H1 (cell line): ENCODE data around the gene HBS1L. TPM values are rescaled to one million over a fixed set of nuclear protein-coding genes. Genes with fewer than 3 reads are reported as not detected.
A peak's percentile ranks its signal among the peaks of the same experiment; 100 is the strongest.

Experiments used
- CTCF ChIA-PET: fragments of 300-600 bp; sonication (Branson Sonifier 250); formaldehyde crosslinking; loops from one replicate; lab custom pipeline; 2021; ENCODE audit not compliant: partially characterized antibody; lab: Charles Lee
- POLR2A ChIA-PET: fragments of 300-600 bp; sonication (Branson Sonifier 250); formaldehyde crosslinking; loops from one replicate; lab custom pipeline; 2021; ENCODE audit warnings: inconsistent platforms; ENCODE audit not compliant: partially characterized antibody; lab: Charles Lee
- DNase-seq, 2 experiments: peaks; one replicate each; pipeline versions ENCODE4 v3.0.0 to v3.0.0-alpha.2; 2010 to 2022; ENCODE audit warnings: low spot score in 2 of 2, low read depth in 1 of 2, mixed read lengths in 1 of 2
- FAIRE-seq: peaks from 2 replicates; lab custom pipeline; 2011; peaks lifted over from hg19 to GRCh38; lab: Jason Lieb, UNC
- H2AFZ ChIP-seq: 2 replicates; pipeline ENCODE4 v1.8.1; 2012; ENCODE audit warnings: low read length, inconsistent platforms
- H2AK5ac ChIP-seq: 2 replicates; pipeline ENCODE4 v1.6.1; 2013; ENCODE audit warnings: low read depth, low read length
- H2BK120ac ChIP-seq: replicated peaks from 2 replicates; pipeline ENCODE3; 2013; ENCODE audit warnings: low read depth, low read length, inconsistent platforms
- H2BK12ac ChIP-seq: 2 replicates; pipeline ENCODE4 v1.6.1; 2013; ENCODE audit warnings: low read depth, low read length
- H2BK15ac ChIP-seq: 2 replicates; pipeline ENCODE4 v1.6.1; 2013; ENCODE audit warnings: low read length
- H2BK20ac ChIP-seq: 2 replicates; pipeline ENCODE4 v1.6.1; 2013; ENCODE audit warnings: low read length
- H2BK5ac ChIP-seq: 2 replicates; pipeline ENCODE4 v1.6.1; 2013; ENCODE audit warnings: low read depth, low read length
- H3K14ac ChIP-seq: 2 replicates; pipeline ENCODE4 v1.6.1; 2013; ENCODE audit warnings: inconsistent platforms; ENCODE audit not compliant: insufficient read length
- H3K18ac ChIP-seq: 2 replicates; pipeline ENCODE4 v1.6.1; 2013; ENCODE audit warnings: low read length; ENCODE audit errors: extremely low read depth
- H3K23ac ChIP-seq: 2 replicates; pipeline ENCODE4 v1.6.1; 2013; ENCODE audit warnings: inconsistent platforms; ENCODE audit not compliant: insufficient read length
- H3K23me2 ChIP-seq: 2 replicates; pipeline ENCODE4 v1.6.1; 2013; ENCODE audit warnings: low read depth, low read length
- H3K27ac ChIP-seq: 2 replicates; pipeline ENCODE4 v1.6.1; 2011; ENCODE audit warnings: low read depth, low read length, inconsistent platforms
- H3K27me3 ChIP-seq, 4 experiments: replicated peaks in 1 of 4; 1 replicate in 1 of 4; 2 replicates in 3 of 4; pipeline versions ENCODE4 v1.6.1 to v1.8.1; 2011 to 2013; ENCODE audit warnings: low read length in 3 of 4, mild to moderate bottlenecking in 3 of 4, inconsistent platforms in 2 of 4, mixed read lengths in 2 of 4, moderate library complexity in 1 of 4; ENCODE audit not compliant: control insufficient read depth in 3 of 4, insufficient read depth in 3 of 4; ENCODE audit errors: extremely low read depth in 1 of 4
- H3K36me3 ChIP-seq, 4 experiments: 2 replicates each; pipeline versions ENCODE4 v1.6.1 to v1.8.1; 2011 to 2013; ENCODE audit warnings: mild to moderate bottlenecking in 4 of 4, low read length in 3 of 4, moderate library complexity in 2 of 4, control low read depth in 1 of 4, inconsistent platforms in 1 of 4; ENCODE audit not compliant: insufficient read depth in 4 of 4, control insufficient read depth in 2 of 4
- H3K4ac ChIP-seq: replicated peaks from 2 replicates; pipeline ENCODE3; 2013; ENCODE audit warnings: low read length, low read depth, mixed read lengths, inconsistent platforms; ENCODE audit not compliant: insufficient read length
- H3K4me1 ChIP-seq, 4 experiments: replicated peaks in 1 of 4; 1 replicate in 1 of 4; 2 replicates in 3 of 4; pipeline versions ENCODE4 v1.6.1 to v1.8.1; 2011 to 2013; ENCODE audit warnings: low read length in 3 of 4, inconsistent platforms in 2 of 4, mixed read lengths in 1 of 4; ENCODE audit not compliant: insufficient read depth in 4 of 4, control insufficient read depth in 3 of 4
- H3K4me2 ChIP-seq, 2 experiments: 2 replicates each; pipeline versions ENCODE4 v1.6.1 to v1.8.1; 2011 to 2013; ENCODE audit warnings: low read depth in 2 of 2, low read length in 2 of 2, control low read depth in 1 of 2, inconsistent platforms in 1 of 2, mild to moderate bottlenecking in 1 of 2; ENCODE audit not compliant: insufficient read depth in 1 of 2
- H3K4me3 ChIP-seq, 4 experiments: fragments of 200-600, 300-600 bp in 1 of 4; sonication (generic), shearing (Covaris generic), sonication (Bioruptor Twin) in 1 of 4; 2 replicates each; pipeline versions ENCODE4 v1.5.1 to v1.8.1; 2011 to 2016; ENCODE audit warnings: low read length in 4 of 4, low read depth in 3 of 4, control low read depth in 2 of 4, inconsistent platforms in 2 of 4, mild to moderate bottlenecking in 2 of 4, mixed read lengths in 1 of 4, moderate library complexity in 1 of 4; ENCODE audit not compliant: insufficient read depth in 2 of 4; ENCODE audit errors: extremely low read depth in 1 of 4
- H3K56ac ChIP-seq: replicated peaks from 2 replicates; pipeline ENCODE3; 2013; ENCODE audit warnings: low read depth, mild to moderate bottlenecking, mixed read lengths, low read length, inconsistent platforms; ENCODE audit not compliant: insufficient read length
- H3K79me1 ChIP-seq: 2 replicates; pipeline ENCODE4 v1.6.1; 2013; ENCODE audit warnings: low read depth, low read length, control low read depth
- H3K79me2 ChIP-seq, 2 experiments: 2 replicates each; pipeline versions ENCODE4 v1.6.1 to v1.8.1; 2012 to 2013; ENCODE audit warnings: low read length in 2 of 2, mild to moderate bottlenecking in 2 of 2, inconsistent platforms in 1 of 2; ENCODE audit not compliant: insufficient read depth in 2 of 2, control insufficient read depth in 1 of 2
- H3K9ac ChIP-seq, 4 experiments: replicated peaks in 1 of 4; 1 replicate in 1 of 4; 2 replicates in 3 of 4; pipeline versions ENCODE4 v1.6.1 to v1.8.1; 2011 to 2013; ENCODE audit warnings: low read depth in 3 of 4, low read length in 3 of 4, control low read depth in 2 of 4, mild to moderate bottlenecking in 2 of 4, moderate library complexity in 2 of 4, inconsistent platforms in 1 of 4; ENCODE audit errors: extremely low read depth in 1 of 4
- H3K9me3 ChIP-seq, 2 experiments: 2 replicates each; pipeline versions ENCODE4 v1.6.1 to v1.8.1; 2012 to 2013; ENCODE audit warnings: mild to moderate bottlenecking in 2 of 2, moderate library complexity in 2 of 2, control low read depth in 1 of 2, inconsistent platforms in 1 of 2, low read depth in 1 of 2, low read length in 1 of 2, mixed read lengths in 1 of 2; ENCODE audit not compliant: insufficient read depth in 2 of 2
- H4K20me1 ChIP-seq, 2 experiments: replicated peaks in 1 of 2; 2 replicates each; pipeline versions ENCODE3 to v1.8.1; 2011 to 2013; ENCODE audit warnings: inconsistent platforms in 2 of 2, low read length in 2 of 2, mild to moderate bottlenecking in 1 of 2; ENCODE audit not compliant: insufficient read depth in 2 of 2, control insufficient read depth in 1 of 2
- H4K5ac ChIP-seq: 2 replicates; pipeline ENCODE4 v1.6.1; 2013; ENCODE audit warnings: low read length, low read depth, mixed read lengths, inconsistent platforms; ENCODE audit not compliant: insufficient read length
- H4K8ac ChIP-seq: 2 replicates; pipeline ENCODE4 v1.8.0; 2013; ENCODE audit warnings: mild to moderate bottlenecking, moderate library complexity, low read length, inconsistent platforms; ENCODE audit not compliant: insufficient read depth; ENCODE audit errors: extremely low read depth
- H4K91ac ChIP-seq: replicated peaks from 2 replicates; pipeline ENCODE3; 2013; ENCODE audit warnings: low read length, mixed read lengths, inconsistent platforms; ENCODE audit not compliant: insufficient read length
- CTCF ChIP-seq, 3 experiments: IDR thresholded peaks; 1 replicate in 2 of 3; 2 replicates in 1 of 3; pipeline versions ENCODE4 v1.5.1 to v1.6.1; 2011; ENCODE audit warnings: low read length in 3 of 3, mild to moderate bottlenecking in 3 of 3, inconsistent platforms in 2 of 3, low read depth in 1 of 3, moderate library complexity in 1 of 3; ENCODE audit not compliant: insufficient read depth in 1 of 3; ENCODE audit errors: control extremely low read depth in 1 of 3
- RAD21 ChIP-seq, 2 experiments: IDR thresholded peaks in 1 of 2; conservative IDR thresholded peaks in 1 of 2; 2 replicates each; pipeline ENCODE4 v1.6.1; 2011; ENCODE audit warnings: low read depth in 2 of 2, low read length in 2 of 2, improper control_type of control experiment in 1 of 2, inconsistent platforms in 1 of 2, mild to moderate bottlenecking in 1 of 2, moderate library complexity in 1 of 2
- RBBP5 ChIP-seq: IDR thresholded peaks from 2 replicates; pipeline ENCODE4 v1.7.1; 2012; ENCODE audit warnings: low read depth, mild to moderate bottlenecking, inconsistent platforms, low read length, moderate library complexity, borderline replicate concordance
- SRF ChIP-seq: IDR thresholded peaks from 2 replicates; pipeline ENCODE4 v1.6.1; 2011; ENCODE audit warnings: mild to moderate bottlenecking, low read depth, low read length, moderate library complexity
- WGBS, 2 experiments: shearing (Covaris generic) in 1 of 2; methylation state at CpG; one replicate each; pipeline versions ENCODE4 v1.1.6 to v1.1.7; 2013 to 2015; ENCODE audit warnings: low lambda C conversion rate in 2 of 2, mixed read lengths in 2 of 2, inconsistent platforms in 1 of 2, low coverage in 1 of 2, missing lambda C conversion rate in 1 of 2; ENCODE audit not compliant: insufficient replicate concordance in 2 of 2, insufficient coverage in 1 of 2, insufficient read length in 1 of 2; ENCODE audit errors: extremely low coverage in 1 of 2, missing lambda C conversion rate in 1 of 2; 5-methylcytosine and 5-hydroxymethylcytosine counted together
- polyA plus RNA-seq, 7 experiments: library from polyadenylated mRNA; depleted of rRNA in 3 of 7; stranded (reverse) in 5 of 7; unstranded in 2 of 7; fragments of >200 nt in 5 of 7; fragments of 200-250 nt in 2 of 7; gene quantifications; 1 replicate in 5 of 7; 2 replicates in 1 of 7; 4 replicates in 1 of 7; pipeline versions ENCODE4 v1.2.1 to v1.2.3, GENCODE V29; 2011 to 2013; ENCODE audit warnings: missing spikeins in 2 of 7, mixed read lengths in 2 of 7
- total RNA-seq: library from RNA; stranded (reverse); fragmentation: NEBNext Ultra II Directional; extraction: Animal tissue kit (Norgen Biotek cat#: 25700); gene quantifications from 2 replicates; pipeline ENCODE4 v1.2.1, GENCODE V29; 2021

HBS1L gene
- total and polyA plus RNA-seq, 2 of the 8 experiments (the other 6 are each of a cell fraction or from before 2014, with no cell fraction given) = 28.1 to 97.1 TPM

DNA sequence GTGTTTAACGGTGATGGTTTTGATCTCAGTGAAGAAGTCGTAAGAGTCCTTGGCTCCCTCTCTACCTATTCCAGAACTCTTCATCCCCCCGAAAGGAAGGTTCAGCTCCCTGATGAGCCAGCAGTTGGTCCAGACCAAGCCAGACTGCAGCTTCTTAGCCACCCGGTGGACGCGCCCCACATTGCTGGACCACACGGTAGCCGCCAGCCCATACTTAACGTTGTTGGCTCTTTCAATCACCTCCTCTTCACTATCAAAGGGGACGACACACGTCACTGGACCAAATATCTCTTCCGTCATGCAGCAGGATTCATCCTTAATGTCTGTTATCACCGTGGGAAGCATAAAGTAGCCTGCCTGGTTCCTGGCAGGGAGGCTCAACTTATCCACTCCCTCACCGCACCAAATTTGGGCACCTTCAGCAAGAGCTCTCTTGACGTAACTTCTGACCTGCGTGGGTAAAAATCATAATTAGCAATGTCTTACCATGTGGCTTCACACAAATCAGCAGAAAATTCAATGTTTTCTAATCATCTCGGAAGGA is 136.1 kb downstream of the HBS1L start:
- Histone ChIP-seq H3K36me3 (no peaks in the 10 kb centered on the region), H3K27me3 (no peaks in the 10 kb centered on the region), H2BK120ac (no peak overlapping the region), H4K5ac (no peak overlapping the region), H2BK12ac (no peak overlapping the region), H3K9me3 (no peaks in the 10 kb centered on the region), H3K18ac (no peak overlapping the region), H3K79me2 (no peaks in the 10 kb centered on the region), H3K23ac (no peak overlapping the region), H3K4me3 (no peak overlapping the region), H2AK5ac (no peak overlapping the region), H3K56ac (no peak overlapping the region), H3K14ac (no peak overlapping the region), H4K20me1 (no peaks in the 10 kb centered on the region), H3K4me2 (no peak overlapping the region), H2BK20ac (no peak overlapping the region), H2BK5ac (no peak overlapping the region), H3K27ac (no peak overlapping the region)
- 90% methylated on average over 17 of the region's 17 CpGs; no CpG with 5 or more reads in 1 of the 2 experiments for WGBS, 2 experiments
- POLR2A ChIA-PET = interaction anchor here (0.6 kb wide), 1 partner anchor 109 kb away, joined by 3 read pairs; no protein-coding TSS in a partner anchor
- DNase-seq = no peak
- TF ChIP-seq RAD21 (IDR thresholded peaks at IDR 0.05 in 1 of 2, conservative IDR thresholded peaks at IDR 0.05 in 1 of 2; ENCODE audit: low read depth in 2 of 2, low read length in 2 of 2) = peak in 1 of 2 experiments; percentile 35; a peak in 2 of 4 replicates
- no peak for TF ChIP-seq RBBP5
- peak; percentile 23 to 54 (median 52) for TF ChIP-seq CTCF (IDR thresholded peaks at IDR 0.05; ENCODE audit: control extremely low read depth in 1 of 3, insufficient read depth in 1 of 3, low read depth in 1 of 3, low read length in 3 of 3)
- TF ChIP-seq SRF = no peak
- TF ChIP-seq, all 59 proteins: peak for 2
- Histone ChIP-seq H2BK15ac (no peak overlapping the region), H3K4ac (no peak overlapping the region), H4K8ac (no peak overlapping the region), H2AFZ (peak overlapping the region; percentile 42; the same call in 1 of the 2 replicates), H4K91ac (no peak overlapping the region), H3K4me1 (no peaks in the 10 kb centered on the region; a peak in 1 of 7 replicates), H3K23me2 (no peaks in the 10 kb centered on the region), H3K9ac (no peak overlapping the region), H3K79me1 (no peaks in the 10 kb centered on the region)
- FAIRE-seq = no peak
- CTCF ChIA-PET = interaction anchor here (1.0 to 2.5 kb wide), 11 partner anchors 9 to 794 kb away, joined by 3 to 28 read pairs (median 4); no protein-coding TSS in a partner anchor
